ENCODE measurements around the gene RBCK1.
"Not testable (repeated sequence)": the region's sequence is repeated elsewhere in the genome, so short reads cannot be mapped to it uniquely, and the experiment has no call there.

RBCK1 gene

DNA sequence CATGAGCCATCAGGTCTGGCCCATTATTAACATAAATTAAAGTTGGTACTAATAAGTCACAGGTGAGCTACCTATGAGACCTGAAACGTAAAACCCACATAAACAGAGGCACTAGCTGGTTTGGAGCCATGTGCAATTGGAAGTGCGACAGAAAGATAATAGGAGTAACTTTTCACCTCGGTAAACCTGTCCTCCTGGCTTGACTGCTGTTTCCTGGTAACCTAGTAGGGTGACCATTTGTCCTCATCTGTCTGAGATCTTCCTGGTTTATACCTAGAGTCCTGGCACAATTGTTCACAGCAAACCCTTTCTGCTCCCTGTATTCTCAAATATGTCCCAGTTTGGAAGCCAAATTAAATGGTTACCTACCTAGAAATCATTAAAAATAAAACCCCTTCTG, 46.9 kb downstream of the RBCK1 start:
- no peak overlapping the region for H3K4me3 ChIP-seq (ENCODE audit: low read depth, low read length)
- DNase-seq (ENCODE audit: low read depth): no peak

DNA sequence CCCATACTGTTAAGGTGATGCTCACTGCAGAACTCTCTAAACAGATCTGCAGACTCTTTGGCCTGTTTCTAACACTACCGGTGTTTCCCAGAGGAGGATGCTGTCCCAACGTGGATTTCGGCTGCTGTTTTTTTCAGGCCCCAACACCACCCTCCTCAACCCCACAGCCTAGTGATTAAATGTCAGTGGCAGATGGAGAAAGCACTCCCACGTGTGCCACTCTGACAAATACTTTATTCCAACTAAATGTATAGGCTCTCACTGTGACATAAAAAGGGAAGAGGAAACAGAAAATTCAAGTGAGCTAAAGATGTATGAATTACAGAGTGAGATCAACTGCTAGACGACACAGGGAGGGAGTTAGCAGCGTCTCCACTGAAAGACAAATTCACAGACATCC, 50.7 kb downstream of the RBCK1 start:
- no peak for DNase-seq (ENCODE audit: low read depth)
- no peak overlapping the region for H3K4me3 ChIP-seq (ENCODE audit: low read depth, low read length)

GRCh38 chr20:460180-460579, 52.1 kb downstream of the RBCK1 start:
- H3K4me3 ChIP-seq (ENCODE audit: low read depth, low read length): peak overlapping the region; percentile 74
- no peak for DNase-seq (ENCODE audit: low read depth)

DNA sequence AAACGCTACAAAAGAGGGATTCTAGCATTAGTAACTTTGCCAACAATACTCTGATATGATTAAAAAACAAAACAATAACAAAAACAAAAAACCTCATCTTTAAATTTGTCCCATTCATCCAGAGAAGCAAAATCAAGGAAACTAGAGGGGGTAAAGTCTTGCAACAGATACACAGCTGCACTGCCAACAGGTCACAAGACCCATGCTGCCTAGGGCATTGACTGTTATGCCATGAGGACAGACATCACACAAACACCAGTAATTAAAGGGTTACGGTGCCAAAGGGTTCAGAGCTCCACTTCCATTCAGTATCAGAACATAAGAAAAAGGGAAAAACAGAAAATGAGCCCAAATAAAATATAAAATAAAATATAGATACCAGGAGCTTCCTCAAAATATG, 52.6 kb downstream of the RBCK1 start:
- peak overlapping the region; percentile 74 for H3K4me3 ChIP-seq (ENCODE audit: low read depth, low read length)
- DNase-seq (ENCODE audit: low read depth): no peak

DNA sequence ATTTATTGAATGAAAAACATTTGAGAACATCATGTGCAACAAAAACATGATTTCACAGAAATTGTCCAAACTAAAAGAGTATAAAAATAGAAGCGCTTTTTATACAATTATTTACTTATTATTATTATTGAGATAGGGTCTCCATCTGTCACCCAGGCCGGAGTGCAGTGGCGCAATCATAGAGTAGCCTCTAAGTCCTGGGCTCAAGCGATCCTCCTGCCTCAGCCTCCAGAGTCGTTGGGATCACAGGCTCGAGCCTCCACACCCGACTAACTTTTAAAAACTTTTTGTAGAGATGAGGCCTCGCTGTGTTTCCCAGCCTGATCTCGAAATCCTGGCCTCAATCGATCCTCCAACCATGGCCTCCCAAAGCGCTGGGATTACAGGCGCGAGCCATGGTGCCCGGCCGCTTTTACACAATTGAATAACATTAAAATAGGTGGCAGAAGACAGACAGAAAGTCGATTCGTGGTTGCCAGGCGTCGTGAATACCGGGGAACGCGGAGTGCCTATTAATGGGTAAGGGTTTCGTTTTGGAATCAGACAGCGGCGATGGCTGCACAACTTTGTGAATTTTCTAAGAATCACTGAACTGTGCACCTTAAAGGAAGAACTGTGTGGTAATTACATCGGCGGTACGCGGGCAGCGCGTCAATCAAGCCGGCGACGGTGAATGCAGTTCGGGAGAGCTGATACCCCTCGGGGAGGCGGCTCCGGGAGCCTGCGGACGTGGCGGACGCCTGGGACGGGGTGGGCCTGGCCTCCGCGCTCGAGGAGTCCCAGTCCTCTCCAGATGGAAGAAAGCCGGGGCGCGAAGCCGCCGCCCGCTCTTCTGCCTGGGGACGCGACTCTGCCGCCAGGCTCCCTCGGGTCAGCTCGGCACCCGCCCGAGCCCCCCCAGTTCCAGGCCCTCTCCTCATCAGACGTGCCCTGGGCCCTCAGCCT, 53.4 kb downstream of the RBCK1 start:
- H3K4me3 ChIP-seq (ENCODE audit: low read depth, low read length): peak overlapping the region; percentile 74
- no peak for DNase-seq (ENCODE audit: low read depth)

- peak; percentile 46 for DNase-seq (ENCODE audit: low read depth)
- H3K4me3 ChIP-seq (ENCODE audit: low read depth, low read length): peak within 1 kb of the TSS; percentile 74
Observed at GRCh38 chr20:462199-462991, 54.3 kb downstream of the RBCK1 start, which contains the start of gene TBC1D20. Gene TBC1D20, minus strand, starts transcription at chr20:462533. Its CDS starts 128 bp downstream, at chr20:462405.

DNA sequence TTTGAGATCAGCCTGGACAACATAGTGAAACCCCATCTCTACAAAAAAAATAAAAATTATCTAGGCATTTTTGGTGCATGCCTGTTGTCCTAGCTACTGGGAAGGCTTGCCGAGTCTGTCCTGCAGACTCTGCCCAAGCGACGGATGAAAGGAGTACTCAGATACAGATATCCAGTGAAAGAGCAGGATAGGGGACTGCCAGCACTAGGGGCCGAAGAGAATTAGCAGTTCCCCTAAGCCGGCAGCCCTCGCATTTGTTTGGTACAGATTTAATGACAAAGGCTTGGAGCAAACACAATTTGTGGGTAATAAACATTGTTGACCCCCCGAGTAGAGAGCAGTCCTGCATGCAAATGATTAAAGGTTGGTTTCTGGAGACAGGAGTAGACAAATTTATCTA, 59.7 kb downstream of the RBCK1 start:
- no peak for DNase-seq (ENCODE audit: low read depth)
- no peak overlapping the region for H3K4me3 ChIP-seq (ENCODE audit: low read depth, low read length)

GRCh38 chr20:469746-470490, 61.8 kb downstream of the RBCK1 start:
- DNase-seq (ENCODE audit: low read depth): no peak
- H3K4me3 ChIP-seq (ENCODE audit: low read depth, low read length): no peak overlapping the region

- no peak overlapping the region for H3K4me3 ChIP-seq (ENCODE audit: low read depth, low read length)
- no peak for DNase-seq (ENCODE audit: low read depth)
Observed at GRCh38 chr20:472137-472846, 64.2 kb downstream of the RBCK1 start.

DNA sequence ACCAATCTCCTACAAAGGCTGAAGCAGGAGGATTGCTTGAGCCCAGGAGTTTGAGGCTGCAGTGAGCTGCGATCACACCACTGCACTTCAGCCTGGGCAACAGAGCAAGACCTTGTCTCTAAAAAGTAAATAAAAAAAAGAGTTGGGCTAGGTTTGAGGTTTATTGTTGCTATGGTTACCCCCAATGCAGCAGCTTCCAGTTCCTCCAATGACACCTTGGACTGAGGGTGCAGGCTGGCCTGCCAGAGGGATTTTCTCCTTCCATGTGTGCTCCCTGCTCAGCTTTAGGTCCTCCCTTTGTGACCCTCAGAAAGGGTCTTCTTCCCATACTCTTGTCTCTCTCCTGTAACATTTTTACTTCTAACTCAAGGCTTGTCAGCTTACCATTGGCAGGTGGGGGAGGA, 64.8 kb downstream of the RBCK1 start:
- no peak overlapping the region for H3K4me3 ChIP-seq (ENCODE audit: low read depth, low read length)
- no peak for DNase-seq (ENCODE audit: low read depth)

GRCh38 chr20:474581-474980, 66.5 kb downstream of the RBCK1 start:
- H3K4me3 ChIP-seq (ENCODE audit: low read depth, low read length): no peak overlapping the region
- no peak for DNase-seq (ENCODE audit: low read depth)

GRCh38 chr20:475463-476357, 67.6 kb downstream of the RBCK1 start:
- no peak overlapping the region for H3K4me3 ChIP-seq (ENCODE audit: low read depth, low read length)
- DNase-seq (ENCODE audit: low read depth): no peak

DNA sequence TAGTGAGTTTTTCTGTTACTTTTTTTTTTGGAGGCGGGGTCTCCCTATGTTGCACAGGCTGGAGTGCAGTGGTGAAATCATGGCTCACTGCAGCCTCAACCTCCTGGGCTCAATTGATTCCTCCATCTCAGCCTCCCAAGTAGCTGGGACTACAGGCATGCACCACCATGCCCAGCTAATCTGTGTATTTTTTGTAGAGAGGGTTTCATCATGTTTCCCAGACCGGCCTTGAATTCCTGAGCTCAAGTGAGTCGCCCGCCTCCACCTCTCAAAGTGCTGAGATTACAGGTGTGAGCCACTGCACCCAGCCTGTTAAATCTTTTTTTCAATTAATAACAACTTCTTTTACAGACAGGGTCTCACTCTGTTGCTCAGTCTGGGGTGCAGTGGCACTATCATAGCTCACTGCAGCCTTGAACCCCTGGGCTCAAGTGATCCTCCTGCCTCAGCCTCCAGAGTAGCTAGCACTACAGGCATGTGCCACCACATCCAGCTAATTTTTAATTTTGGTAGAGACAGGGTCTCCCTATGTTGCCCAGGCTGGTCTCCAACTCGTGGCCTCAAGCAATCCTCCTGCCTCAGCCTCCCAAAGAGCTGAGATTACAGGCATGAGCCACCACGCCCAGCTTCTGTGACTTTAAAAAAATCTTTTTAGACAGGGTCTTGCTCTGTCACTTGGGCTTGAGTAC, 68.6 kb downstream of the RBCK1 start:
- not testable (repeated sequence) for H3K4me3 ChIP-seq (ENCODE audit: low read depth, low read length); DNase-seq (ENCODE audit: low read depth)

GRCh38 chr20:478010-478948, 70.2 kb downstream of the RBCK1 start:
- peak; percentile 70 for DNase-seq (ENCODE audit: low read depth)
- no peak overlapping the region for H3K4me3 ChIP-seq (ENCODE audit: low read depth, low read length)

- H3K4me3 ChIP-seq (ENCODE audit: low read depth, low read length): no peak overlapping the region
- DNase-seq (ENCODE audit: low read depth): peak; percentile 25
Observed at GRCh38 chr20:478949-479429, 70.9 kb downstream of the RBCK1 start.

DNA sequence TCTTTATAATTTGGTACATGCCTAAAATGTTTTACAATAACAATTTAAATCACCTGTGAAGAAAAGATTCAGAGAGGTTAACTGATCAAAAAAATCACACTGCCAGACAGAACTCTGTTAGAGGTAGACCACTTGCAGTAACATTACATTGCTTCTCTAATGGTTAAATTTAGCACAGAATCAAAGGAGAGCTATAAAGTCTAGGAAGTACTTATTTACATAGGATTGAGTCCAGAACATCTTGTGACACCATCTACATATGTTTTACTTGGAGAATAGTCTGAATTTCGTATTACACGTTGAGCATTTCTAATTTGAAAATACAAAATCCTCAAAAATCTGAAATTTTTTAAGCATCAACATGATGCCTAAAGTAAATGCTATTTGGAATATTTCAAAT, 71.4 kb downstream of the RBCK1 start:
- DNase-seq (ENCODE audit: low read depth): peak; percentile 20
- no peak overlapping the region for H3K4me3 ChIP-seq (ENCODE audit: low read depth, low read length)

Measured in skeletal muscle cell (primary cell).